SH-SY5Y (cell line): Measurements from ENCODE around the gene CAMK2G.

Source experiments
- GATA2 ChIP-seq: IDR thresholded peaks from 2 replicates; pipeline ENCODE4 v1.6.1; 2011; ENCODE audit warnings: mild to moderate bottlenecking, low read depth, low read length
- GATA3 ChIP-seq: IDR thresholded peaks from 2 replicates; pipeline ENCODE4 v1.6.1; 2011; ENCODE audit warnings: low read depth, mild to moderate bottlenecking, low read length, moderate library complexity

- TF ChIP-seq GATA2: no peak
- no peak for TF ChIP-seq GATA3
Observed at GRCh38 chr10:73893426-73893825, 19.1 kb upstream of the CAMK2G start.
